ENCODE measurements around the gene STMP1. TPM values are rescaled to one million over a fixed set of nuclear protein-coding genes. Genes with fewer than 3 reads are reported as not detected.

Gene STMP1
- total RNA-seq: 24.2 and 26.2 TPM in 2 replicates

- Mint-ChIP-seq H3K4me1 (peaks cover 39% of the 10 kb centered on the region), H3K36me3 (ENCODE audit: low read depth) (peaks cover 11% of the 10 kb centered on the region), H3K27me3 (no peaks in the 10 kb centered on the region), H3K27ac (peak within 1 kb of the TSS; percentile 79), H3K4me3 (peak within 1 kb of the TSS; percentile 91), H3K9me3 (no peaks in the 10 kb centered on the region)
- TF ChIP-seq CTCF (IDR thresholded peaks at IDR 0.05): no peak
- DNase-seq (peak; percentile 96), ATAC-seq (ENCODE audit: low read depth) (peak; percentile 98)
- ChIA-PET CTCF (interaction anchor here (0.6 to 1.7 kb wide), 2 partner anchors 12 to 19 kb away, joined by 3 to 4 read pairs; no protein-coding TSS in a partner anchor), POLR2A (interaction anchor here (0.6 to 1.4 kb wide), 10 partner anchors 9 to 1017 kb away, joined by 3 to 7 read pairs (median 3); partner anchors contain the start of genes CYREN, MTPN and TMEM140)
- intact Hi-C loops (cut with micrococcal nuclease): loop anchor here (1.0 to 10.0 kb wide), 11 partner anchors 10 to 1536 kb away; partner anchors contain the start of genes AGBL3, AKR1B1, BPGM and CNOT4
These were observed at the start of gene STMP1 for GRCh38 chr7:135662373-135663114. TSS of gene STMP1 (plus strand) at chr7:135662514.

GRCh38 chr7:135616136-135616535 lies 46.2 kb upstream of the STMP1 start:
- ATAC-seq (ENCODE audit: low read depth): no peak
- intact Hi-C loops (cut with micrococcal nuclease): no loop called here
- DNase-seq: no peak
- Mint-ChIP-seq H3K4me3 (no peak overlapping the region), H3K27me3 (no peaks in the 10 kb centered on the region), H3K9me3 (no peaks in the 10 kb centered on the region), H3K27ac (no peak overlapping the region), H3K36me3 (ENCODE audit: low read depth) (peaks cover 70% of the 10 kb centered on the region), H3K4me1 (no peaks in the 10 kb centered on the region)
- CTCF ChIA-PET: interaction anchor here (2.2 kb wide), 1 partner anchor 29 kb away, joined by 7 read pairs; no protein-coding TSS in a partner anchor
- POLR2A ChIA-PET: no interaction called here
- TF ChIP-seq CTCF (IDR thresholded peaks at IDR 0.05): no peak

- CTCF ChIA-PET: interaction anchor here (1.7 kb wide), 1 partner anchor 28 kb away, joined by 4 read pairs; no protein-coding TSS in a partner anchor
- ATAC-seq (ENCODE audit: low read depth) (no peak), DNase-seq (no peak)
- TF ChIP-seq CTCF (IDR thresholded peaks at IDR 0.05): no peak
- intact Hi-C loops (cut with micrococcal nuclease): no loop called here
- peaks cover 65% of the 10 kb centered on the region for H3K36me3 Mint-ChIP-seq (ENCODE audit: low read depth)
- H3K9me3 Mint-ChIP-seq: no peaks in the 10 kb centered on the region
- POLR2A ChIA-PET: no interaction called here
- no peaks in the 10 kb centered on the region for H3K27me3 Mint-ChIP-seq
- H3K4me1 Mint-ChIP-seq: no peaks in the 10 kb centered on the region
- H3K27ac Mint-ChIP-seq: no peak overlapping the region
- no peak overlapping the region for H3K4me3 Mint-ChIP-seq
These were observed 44.5 kb upstream of the STMP1 start for GRCh38 chr7:135617781-135618180.

GRCh38 chr7:135618510-135618909 lies 43.8 kb upstream of the STMP1 start:
- TF ChIP-seq CTCF (IDR thresholded peaks at IDR 0.05): no peak
- intact Hi-C loops (cut with micrococcal nuclease): no loop called here
- Mint-ChIP-seq H3K4me1 (no peaks in the 10 kb centered on the region), H3K9me3 (no peaks in the 10 kb centered on the region), H3K27me3 (no peaks in the 10 kb centered on the region), H3K27ac (no peak overlapping the region), H3K4me3 (no peak overlapping the region), H3K36me3 (ENCODE audit: low read depth) (peaks cover 62% of the 10 kb centered on the region)
- no peak for ATAC-seq (ENCODE audit: low read depth)
- CTCF ChIA-PET: interaction anchor here (1.7 kb wide), 2 partner anchors 27 to 29 kb away, joined by 4 to 6 read pairs; no protein-coding TSS in a partner anchor
- POLR2A ChIA-PET: no interaction called here
- DNase-seq: no peak

- ChIA-PET POLR2A (no interaction called here), CTCF (interaction anchor here (1.5 to 2.7 kb wide), 3 partner anchors 25 to 52 kb away, joined by 5 to 10 read pairs (median 6); no protein-coding TSS in a partner anchor)
- DNase-seq: no peak
- Mint-ChIP-seq H3K27ac (no peak overlapping the region), H3K27me3 (no peaks in the 10 kb centered on the region), H3K4me1 (no peaks in the 10 kb centered on the region), H3K9me3 (no peaks in the 10 kb centered on the region), H3K4me3 (no peak overlapping the region), H3K36me3 (ENCODE audit: low read depth) (peaks cover 73% of the 10 kb centered on the region)
- intact Hi-C loops (cut with micrococcal nuclease): no loop called here
- no peak for ATAC-seq (ENCODE audit: low read depth)
- no peak for TF ChIP-seq CTCF (IDR thresholded peaks at IDR 0.05)
These were observed 41.9 kb upstream of the STMP1 start for GRCh38 chr7:135620447-135620846.

All from activated B cell treated with CpG ODN at 0.5 μM for 24 hours (primary cell).